ENCODE measurements around the gene LMF2.
"Not testable (repeated sequence)": the region's sequence is repeated elsewhere in the genome, so short reads cannot be mapped to it uniquely, and the experiment has no call there.

Gene LMF2

GRCh38 chr22:50545522-50546325 lies 38.2 kb upstream of the LMF2 start, which contains the start of gene KLHDC7B:
Gene KLHDC7B (plus strand): TSS chr22:50545899. CDS start chr22:50546244, 345 bp downstream.
- TF ChIP-seq, protein P1, sequence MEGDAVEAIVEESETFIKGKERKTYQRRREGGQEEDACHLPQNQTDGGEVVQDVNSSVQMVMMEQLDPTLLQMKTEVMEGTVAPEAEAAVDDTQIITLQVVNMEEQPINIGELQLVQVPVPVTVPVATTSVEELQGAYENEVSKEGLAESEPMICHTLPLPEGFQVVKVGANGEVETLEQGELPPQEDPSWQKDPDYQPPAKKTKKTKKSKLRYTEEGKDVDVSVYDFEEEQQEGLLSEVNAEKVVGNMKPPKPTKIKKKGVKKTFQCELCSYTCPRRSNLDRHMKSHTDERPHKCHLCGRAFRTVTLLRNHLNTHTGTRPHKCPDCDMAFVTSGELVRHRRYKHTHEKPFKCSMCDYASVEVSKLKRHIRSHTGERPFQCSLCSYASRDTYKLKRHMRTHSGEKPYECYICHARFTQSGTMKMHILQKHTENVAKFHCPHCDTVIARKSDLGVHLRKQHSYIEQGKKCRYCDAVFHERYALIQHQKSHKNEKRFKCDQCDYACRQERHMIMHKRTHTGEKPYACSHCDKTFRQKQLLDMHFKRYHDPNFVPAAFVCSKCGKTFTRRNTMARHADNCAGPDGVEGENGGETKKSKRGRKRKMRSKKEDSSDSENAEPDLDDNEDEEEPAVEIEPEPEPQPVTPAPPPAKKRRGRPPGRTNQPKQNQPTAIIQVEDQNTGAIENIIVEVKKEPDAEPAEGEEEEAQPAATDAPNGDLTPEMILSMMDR (IDR thresholded peaks at IDR 0.05), result no peak
- peaks cover 56 to 62% of the 10 kb centered on the region in 2 experiments for H3K4me1 ChIP-seq (ENCODE audit: control insufficient read depth in 1 of 2, insufficient read depth in 1 of 2, low read depth in 1 of 2, low read length in 1 of 2)
- peak within 1 kb of the TSS in 1 of 2 experiments; percentile 63 for H3K4me3 ChIP-seq (ENCODE audit: low read depth in 1 of 2, low read length in 1 of 2)
- peaks cover 50% of the 10 kb centered on the region for H3K27me3 ChIP-seq
- H3K36me3 ChIP-seq, result no peaks in the 10 kb centered on the region
- H3K9me3 ChIP-seq, result no peaks in the 10 kb centered on the region
- peak within 1 kb of the TSS; percentile 100 for H3K27ac ChIP-seq

DNA sequence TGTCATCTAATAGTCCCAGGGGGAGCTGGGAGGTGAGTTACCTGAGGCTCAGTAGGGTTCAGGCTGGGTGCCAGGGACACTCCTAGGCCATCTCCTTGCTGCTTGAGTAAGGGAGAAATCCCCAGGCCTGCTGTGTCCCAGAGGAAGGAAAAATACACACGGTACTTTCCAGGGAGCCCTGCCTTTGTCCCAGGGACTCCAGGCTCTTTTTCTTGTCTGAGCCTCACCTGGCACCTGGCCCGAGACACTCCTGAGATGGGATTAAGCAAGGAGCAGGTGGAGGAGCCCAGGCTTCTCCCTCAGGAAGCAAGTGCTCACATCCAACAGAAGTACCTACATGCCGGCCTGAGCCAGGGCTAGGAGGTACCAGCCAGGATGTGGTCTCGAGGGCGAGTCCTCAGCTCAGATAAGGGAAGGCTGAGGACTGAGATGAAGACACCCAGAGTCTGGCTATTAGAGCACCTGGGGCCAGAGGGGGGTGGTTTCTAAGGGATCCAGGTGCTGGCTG lies 37.3 kb upstream of the LMF2 start:
- H3K27ac ChIP-seq, result peak overlapping the region; percentile 100
- TF ChIP-seq, protein P1 (IDR thresholded peaks at IDR 0.05), result no peak
- H3K36me3 ChIP-seq, result no peaks in the 10 kb centered on the region
- H3K4me1 ChIP-seq (ENCODE audit: control insufficient read depth in 1 of 2, insufficient read depth in 1 of 2, low read depth in 1 of 2, low read length in 1 of 2), result peaks cover 65 to 71% of the 10 kb centered on the region in 2 experiments
- H3K9me3 ChIP-seq, result no peaks in the 10 kb centered on the region
- peak overlapping the region; percentile 59 to 63 for H3K4me3 ChIP-seq (ENCODE audit: low read depth in 1 of 2, low read length in 1 of 2)
- peaks cover 44% of the 10 kb centered on the region for H3K27me3 ChIP-seq

DNA sequence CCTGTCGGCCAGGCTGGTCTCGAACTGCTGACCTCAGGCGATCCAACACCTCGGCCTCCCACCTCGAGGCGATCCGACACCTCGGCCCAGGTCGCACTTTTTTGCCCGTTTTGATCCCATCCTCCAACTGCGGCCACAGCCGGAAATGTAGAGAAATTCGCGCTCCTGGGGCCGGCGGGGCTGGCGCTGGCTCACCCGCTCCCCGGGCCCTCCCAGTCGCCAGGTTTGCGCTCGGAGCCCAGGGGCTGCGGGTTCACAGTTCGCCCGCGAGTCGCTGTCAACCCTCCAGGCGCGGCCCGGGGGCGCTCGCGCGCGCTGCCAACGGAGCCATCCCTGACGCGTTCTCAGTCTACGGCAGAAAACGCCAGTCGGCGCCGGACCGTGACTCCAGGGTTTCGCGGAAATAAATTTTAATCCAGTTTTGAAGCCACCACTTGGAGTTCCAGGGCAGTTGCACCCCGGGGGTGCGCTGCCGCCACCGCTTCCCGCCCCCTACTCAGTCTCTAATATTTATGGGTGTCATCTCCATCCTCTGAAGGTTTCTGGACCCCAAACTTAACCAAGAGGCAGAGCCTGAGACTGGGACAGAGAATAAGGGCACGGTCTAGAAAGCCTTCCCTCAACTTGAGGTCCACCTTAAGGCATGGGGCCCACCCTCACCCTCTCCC lies 36.7 kb upstream of the LMF2 start:
- H3K4me1 ChIP-seq (ENCODE audit: control insufficient read depth in 1 of 2, insufficient read depth in 1 of 2, low read depth in 1 of 2, low read length in 1 of 2), result peaks cover 71 to 77% of the 10 kb centered on the region in 2 experiments
- H3K9me3 ChIP-seq, result no peaks in the 10 kb centered on the region
- TF ChIP-seq, protein P1 (IDR thresholded peaks at IDR 0.05), result peak; percentile 90
- peak overlapping the region; percentile 100 for H3K27ac ChIP-seq
- H3K4me3 ChIP-seq (ENCODE audit: low read depth in 1 of 2, low read length in 1 of 2), result peak overlapping the region; percentile 59 to 63
- no peaks in the 10 kb centered on the region for H3K36me3 ChIP-seq
- H3K27me3 ChIP-seq, result peaks cover 38% of the 10 kb centered on the region

GRCh38 chr22:50542416-50542927 lies 35.0 kb upstream of the LMF2 start:
- H3K4me3 ChIP-seq (ENCODE audit: low read depth in 1 of 2, low read length in 1 of 2), result peak overlapping the region; percentile 59 to 63
- TF ChIP-seq, protein P1 (IDR thresholded peaks at IDR 0.05), result peak; percentile 81
- H3K27ac ChIP-seq, result peak overlapping the region; percentile 100
- no peaks in the 10 kb centered on the region for H3K9me3 ChIP-seq
- H3K27me3 ChIP-seq, result peaks cover 20% of the 10 kb centered on the region
- peaks cover 77 to 79% of the 10 kb centered on the region in 2 experiments for H3K4me1 ChIP-seq (ENCODE audit: control insufficient read depth in 1 of 2, insufficient read depth in 1 of 2, low read depth in 1 of 2, low read length in 1 of 2)
- no peaks in the 10 kb centered on the region for H3K36me3 ChIP-seq

- H3K4me3 ChIP-seq (ENCODE audit: low read depth in 1 of 2, low read length in 1 of 2), result peak overlapping the region; percentile 59 to 63
- H3K9me3 ChIP-seq, H3K36me3 ChIP-seq: not testable (repeated sequence)
- H3K27ac ChIP-seq, result peak overlapping the region; percentile 100
- H3K27me3 ChIP-seq, result peaks cover 12% of the 10 kb centered on the region
- peaks cover 85 to 88% of the 10 kb centered on the region in 2 experiments for H3K4me1 ChIP-seq (ENCODE audit: control insufficient read depth in 1 of 2, insufficient read depth in 1 of 2, low read depth in 1 of 2, low read length in 1 of 2)
- TF ChIP-seq, protein P1 (IDR thresholded peaks at IDR 0.05), result peak; percentile 19
Measured at GRCh38 chr22:50541667-50542026, 34.1 kb upstream of the LMF2 start.
